Measurements from ENCODE around the gene IDI1.

Gene IDI1

DNA sequence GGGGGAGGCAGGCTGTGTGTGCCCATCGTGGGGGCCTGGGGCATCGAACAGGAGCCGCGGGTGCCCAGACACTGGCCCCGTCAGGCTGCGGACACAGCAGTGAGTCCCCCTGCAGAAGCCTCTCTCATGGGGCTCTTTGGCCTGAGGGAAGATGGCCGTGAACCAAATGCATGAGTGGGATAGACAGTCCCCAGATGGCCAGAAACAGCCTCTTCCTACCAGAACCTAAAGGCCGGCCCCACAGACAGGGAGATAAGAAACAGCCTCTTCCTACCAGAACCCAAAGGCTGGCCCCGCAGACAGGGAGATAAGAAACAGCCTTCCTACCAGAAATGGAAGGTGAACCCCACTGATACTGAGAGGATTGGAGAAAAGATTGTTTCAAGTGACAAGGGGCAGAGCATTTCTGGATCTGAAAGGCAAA, 39.8 kb downstream of the IDI1 start:
- TF ChIP-seq, protein P1, sequence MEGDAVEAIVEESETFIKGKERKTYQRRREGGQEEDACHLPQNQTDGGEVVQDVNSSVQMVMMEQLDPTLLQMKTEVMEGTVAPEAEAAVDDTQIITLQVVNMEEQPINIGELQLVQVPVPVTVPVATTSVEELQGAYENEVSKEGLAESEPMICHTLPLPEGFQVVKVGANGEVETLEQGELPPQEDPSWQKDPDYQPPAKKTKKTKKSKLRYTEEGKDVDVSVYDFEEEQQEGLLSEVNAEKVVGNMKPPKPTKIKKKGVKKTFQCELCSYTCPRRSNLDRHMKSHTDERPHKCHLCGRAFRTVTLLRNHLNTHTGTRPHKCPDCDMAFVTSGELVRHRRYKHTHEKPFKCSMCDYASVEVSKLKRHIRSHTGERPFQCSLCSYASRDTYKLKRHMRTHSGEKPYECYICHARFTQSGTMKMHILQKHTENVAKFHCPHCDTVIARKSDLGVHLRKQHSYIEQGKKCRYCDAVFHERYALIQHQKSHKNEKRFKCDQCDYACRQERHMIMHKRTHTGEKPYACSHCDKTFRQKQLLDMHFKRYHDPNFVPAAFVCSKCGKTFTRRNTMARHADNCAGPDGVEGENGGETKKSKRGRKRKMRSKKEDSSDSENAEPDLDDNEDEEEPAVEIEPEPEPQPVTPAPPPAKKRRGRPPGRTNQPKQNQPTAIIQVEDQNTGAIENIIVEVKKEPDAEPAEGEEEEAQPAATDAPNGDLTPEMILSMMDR (IDR thresholded peaks at IDR 0.05; ENCODE audit: insufficient read depth, low read length, poor library complexity, severe bottlenecking) = no peak
- no peak for DNase-seq (ENCODE audit: extremely low read depth, insufficient read length)
- Histone ChIP-seq H3K4me3 (replicated peaks; ENCODE audit: low read depth, low read length) (no peak overlapping the region), H3K36me3 (ENCODE audit: control insufficient read depth, insufficient read depth, low read length) (peaks cover 54% of the 10 kb centered on the region), H3K27me3 (replicated peaks; ENCODE audit: control insufficient read depth, insufficient read depth, low read length) (no peaks in the 10 kb centered on the region)

- no peak for DNase-seq (ENCODE audit: extremely low read depth, insufficient read length)
- TF ChIP-seq, protein P1 (IDR thresholded peaks at IDR 0.05; ENCODE audit: insufficient read depth, low read length, poor library complexity, severe bottlenecking) = no peak
- H3K36me3 ChIP-seq (ENCODE audit: control insufficient read depth, insufficient read depth, low read length) = peaks cover 57% of the 10 kb centered on the region
- no peak overlapping the region for H3K4me3 ChIP-seq (replicated peaks; ENCODE audit: low read depth, low read length)
- H3K27me3 ChIP-seq (replicated peaks; ENCODE audit: control insufficient read depth, insufficient read depth, low read length) = no peaks in the 10 kb centered on the region
Observed at GRCh38 chr10:1007583-1007982, 41.3 kb downstream of the IDI1 start.

DNA sequence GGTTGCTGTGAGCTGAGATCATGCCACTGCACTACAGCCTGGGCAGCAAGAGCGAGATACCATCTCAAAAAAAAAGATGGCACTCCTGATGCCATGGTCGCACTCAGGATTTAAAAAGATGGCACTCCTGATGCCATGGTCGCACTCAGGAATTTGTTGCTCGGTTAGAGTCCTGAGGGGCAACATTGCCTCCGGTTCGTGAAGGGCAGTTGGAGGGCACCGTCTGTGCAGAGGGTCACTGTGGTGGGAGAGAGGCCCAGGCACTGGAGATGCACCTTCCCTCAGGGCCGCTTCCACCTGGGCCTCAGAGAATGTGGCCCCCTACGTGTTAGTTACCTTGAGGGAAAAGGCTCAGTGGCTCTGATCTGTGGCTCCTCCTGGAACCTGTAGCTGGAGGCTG, 42.3 kb downstream of the IDI1 start:
- DNase-seq (ENCODE audit: extremely low read depth, insufficient read length) = no peak
- Histone ChIP-seq H3K36me3 (ENCODE audit: control insufficient read depth, insufficient read depth, low read length) (peaks cover 52% of the 10 kb centered on the region), H3K4me3 (replicated peaks; ENCODE audit: low read depth, low read length) (no peak overlapping the region), H3K27me3 (replicated peaks; ENCODE audit: control insufficient read depth, insufficient read depth, low read length) (no peaks in the 10 kb centered on the region)
- TF ChIP-seq, protein P1 (IDR thresholded peaks at IDR 0.05; ENCODE audit: insufficient read depth, low read length, poor library complexity, severe bottlenecking) = no peak

DNA sequence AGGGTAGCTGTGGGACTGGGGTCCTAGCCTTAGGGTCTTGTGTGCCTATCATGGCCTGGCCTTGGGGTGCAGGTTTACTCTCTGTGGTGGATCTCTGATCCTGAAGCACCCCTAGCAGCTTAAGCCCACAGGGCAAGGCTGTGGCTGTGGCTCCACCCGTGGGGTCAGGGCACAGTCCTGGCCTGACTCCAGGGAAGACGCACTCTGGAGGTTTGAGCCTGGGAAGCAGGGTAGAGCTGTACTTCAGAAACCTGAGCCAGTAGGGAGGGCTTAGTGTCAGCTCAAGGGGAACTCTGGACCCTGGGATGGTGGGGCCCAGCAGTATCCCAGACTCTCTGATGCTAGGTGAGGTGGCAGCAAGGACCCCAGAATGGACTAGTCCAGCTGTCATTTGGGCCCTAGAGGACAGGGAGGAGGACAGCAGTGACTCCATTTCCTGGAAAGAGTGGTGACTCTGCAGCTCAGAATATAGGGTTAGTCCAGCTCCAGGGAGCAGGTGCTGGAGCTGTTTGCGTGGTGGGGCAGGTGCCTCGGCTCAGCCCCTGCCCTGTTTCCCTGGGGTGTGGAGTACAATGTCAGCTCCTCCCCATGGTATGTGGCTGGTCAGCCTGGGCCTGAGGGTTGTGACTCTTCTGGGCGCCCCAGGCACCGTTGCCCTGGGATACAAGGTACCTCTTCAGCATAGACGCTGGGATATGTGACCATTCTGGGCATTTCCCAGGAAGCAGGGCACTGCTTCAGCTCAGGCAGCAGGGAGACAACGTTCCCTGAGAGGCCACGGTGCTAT, 44.8 kb downstream of the IDI1 start:
- no peak overlapping the region for H3K4me3 ChIP-seq (replicated peaks; ENCODE audit: low read depth, low read length)
- TF ChIP-seq, protein P1 (IDR thresholded peaks at IDR 0.05; ENCODE audit: insufficient read depth, low read length, poor library complexity, severe bottlenecking) = no peak
- peaks cover 49% of the 10 kb centered on the region for H3K36me3 ChIP-seq (ENCODE audit: control insufficient read depth, insufficient read depth, low read length)
- no peak for DNase-seq (ENCODE audit: extremely low read depth, insufficient read length)
- no peaks in the 10 kb centered on the region for H3K27me3 ChIP-seq (replicated peaks; ENCODE audit: control insufficient read depth, insufficient read depth, low read length)

GRCh38 chr10:1002425-1003006, 46.4 kb downstream of the IDI1 start:
- H3K27me3 ChIP-seq (replicated peaks; ENCODE audit: control insufficient read depth, insufficient read depth, low read length) = no peaks in the 10 kb centered on the region
- H3K4me3 ChIP-seq (replicated peaks; ENCODE audit: low read depth, low read length) = no peak overlapping the region
- no peak for DNase-seq (ENCODE audit: extremely low read depth, insufficient read length)
- TF ChIP-seq, protein P1 (IDR thresholded peaks at IDR 0.05; ENCODE audit: insufficient read depth, low read length, poor library complexity, severe bottlenecking) = no peak
- peaks cover 48% of the 10 kb centered on the region for H3K36me3 ChIP-seq (ENCODE audit: control insufficient read depth, insufficient read depth, low read length)
